Measurements from ENCODE around the gene DGKI.

DNA sequence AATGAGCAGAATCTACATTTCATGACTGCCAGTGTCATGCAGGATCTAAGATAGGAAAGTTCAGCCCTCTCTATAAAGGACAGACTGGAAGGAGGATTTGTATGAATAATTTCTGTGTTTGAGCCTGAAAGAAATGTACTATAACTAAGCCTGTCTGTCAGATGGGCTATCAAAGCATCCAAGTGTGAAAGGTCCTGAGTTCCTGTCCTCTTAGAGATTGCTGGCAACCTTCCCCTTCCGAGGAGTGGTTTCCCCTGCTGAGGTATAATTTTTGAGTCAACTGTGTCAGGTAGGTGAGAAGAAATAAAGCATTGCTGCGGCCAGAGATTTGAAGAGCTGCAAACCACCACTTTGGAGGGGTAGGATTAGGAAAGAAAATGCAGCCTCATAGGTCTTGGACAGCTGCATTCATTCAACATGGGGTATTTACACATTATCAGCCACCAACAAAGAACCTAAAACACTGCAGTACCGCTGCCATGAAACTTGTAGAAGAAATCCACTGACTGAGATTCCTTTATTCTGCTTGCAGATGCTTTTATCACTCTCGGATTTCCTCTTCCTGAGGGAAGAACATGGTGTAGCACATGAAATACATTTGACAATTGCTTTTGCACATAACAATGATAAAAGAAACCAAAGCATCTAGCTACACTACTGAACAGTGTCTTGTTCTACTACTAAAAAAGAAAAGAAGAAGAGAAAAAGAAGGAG lies 189.1 kb downstream of the DGKI start:
- TF ChIP-seq SMARCC2 (IDR thresholded peaks at IDR 0.05) = no peak
- TF ChIP-seq, protein P1, sequence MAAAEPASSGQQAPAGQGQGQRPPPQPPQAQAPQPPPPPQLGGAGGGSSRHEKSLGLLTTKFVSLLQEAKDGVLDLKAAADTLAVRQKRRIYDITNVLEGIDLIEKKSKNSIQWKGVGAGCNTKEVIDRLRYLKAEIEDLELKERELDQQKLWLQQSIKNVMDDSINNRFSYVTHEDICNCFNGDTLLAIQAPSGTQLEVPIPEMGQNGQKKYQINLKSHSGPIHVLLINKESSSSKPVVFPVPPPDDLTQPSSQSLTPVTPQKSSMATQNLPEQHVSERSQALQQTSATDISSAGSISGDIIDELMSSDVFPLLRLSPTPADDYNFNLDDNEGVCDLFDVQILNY (CRISPR knock-in tag; conservative IDR thresholded peaks at IDR 0.05) = no peak
- no peak for TF ChIP-seq NFATC3 (CRISPR knock-in tag; IDR thresholded peaks at IDR 0.05)
